Measurements from ENCODE around the gene PRELID3B.
"Not testable (repeated sequence)": the region's sequence is repeated elsewhere in the genome, so short reads cannot be mapped to it uniquely, and the experiment has no call there.

Gene PRELID3B

DNA sequence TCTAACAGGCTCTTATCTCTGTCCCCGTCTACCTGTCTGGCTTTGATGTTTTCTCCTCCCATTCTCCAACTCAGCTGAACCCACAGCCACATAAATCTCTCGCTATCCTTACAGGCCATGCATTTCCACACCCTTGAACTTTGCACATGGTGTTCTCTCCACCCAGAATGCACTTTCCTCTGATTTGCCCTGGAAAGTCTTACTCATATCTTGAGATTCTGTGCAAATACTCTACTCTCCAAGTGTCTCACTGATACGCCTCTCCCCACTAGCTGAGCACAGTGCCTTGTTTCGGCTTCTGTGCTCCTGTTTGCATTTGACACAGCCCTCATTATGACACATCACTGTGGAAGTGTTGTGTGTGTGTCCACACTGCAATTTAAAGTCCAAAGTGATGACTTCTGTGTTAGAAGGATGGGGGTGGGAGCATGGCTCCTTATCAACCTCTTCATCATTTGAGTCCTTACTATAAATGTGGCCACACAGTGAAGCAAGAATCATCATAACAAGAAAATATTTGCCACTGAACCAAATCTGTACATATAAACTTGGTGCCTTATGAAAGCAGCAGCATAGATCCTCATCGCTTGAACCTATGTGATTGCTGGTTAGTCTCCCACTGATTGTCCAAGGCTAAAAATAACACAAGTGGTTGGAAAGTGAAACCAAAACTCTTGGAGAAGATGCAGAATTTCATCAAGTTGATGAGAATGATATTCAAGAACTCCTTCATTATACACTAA, 5.5 kb upstream of the PRELID3B start:
- no peak for DNase-seq

DNA sequence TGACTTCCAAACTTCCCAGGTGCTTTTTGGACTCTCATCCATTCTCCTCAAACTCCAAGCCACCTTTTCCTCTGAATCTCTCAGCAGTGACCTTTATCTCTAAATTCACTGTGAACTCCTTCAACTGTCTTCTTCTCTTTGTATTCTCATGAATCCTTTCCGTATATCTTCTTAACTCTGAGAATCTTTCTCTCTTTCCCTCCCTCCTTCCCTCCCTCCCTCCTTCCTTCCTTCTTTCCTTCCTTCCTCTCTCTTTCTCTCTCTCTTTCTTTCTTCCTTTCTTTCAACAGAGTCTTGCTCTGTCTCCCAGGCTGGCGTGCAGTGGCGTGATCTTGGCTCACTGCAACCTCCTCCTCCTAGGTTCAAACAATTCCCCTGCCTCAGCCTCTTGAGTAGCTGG, 4.3 kb upstream of the PRELID3B start:
- no peak for DNase-seq

DNA sequence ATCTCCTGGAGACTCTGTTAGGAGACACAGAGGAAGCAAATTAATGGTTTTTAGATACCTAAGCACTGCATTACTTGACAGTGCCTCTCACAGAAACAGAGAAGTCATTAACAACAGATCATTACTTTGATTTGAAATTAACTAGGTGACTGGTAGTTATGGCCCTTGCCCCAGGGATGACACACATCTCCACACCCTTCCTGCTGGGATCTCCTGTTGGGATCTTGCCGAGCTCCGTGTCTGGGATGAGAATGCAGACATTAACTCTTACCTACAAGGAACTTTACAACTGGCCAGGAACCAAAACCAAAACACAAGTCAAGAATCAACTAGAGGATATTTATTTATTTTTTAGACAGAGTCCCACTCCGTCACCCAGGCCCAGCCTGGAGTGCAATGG, 2.2 kb upstream of the PRELID3B start:
- DNase-seq: no peak

DNA sequence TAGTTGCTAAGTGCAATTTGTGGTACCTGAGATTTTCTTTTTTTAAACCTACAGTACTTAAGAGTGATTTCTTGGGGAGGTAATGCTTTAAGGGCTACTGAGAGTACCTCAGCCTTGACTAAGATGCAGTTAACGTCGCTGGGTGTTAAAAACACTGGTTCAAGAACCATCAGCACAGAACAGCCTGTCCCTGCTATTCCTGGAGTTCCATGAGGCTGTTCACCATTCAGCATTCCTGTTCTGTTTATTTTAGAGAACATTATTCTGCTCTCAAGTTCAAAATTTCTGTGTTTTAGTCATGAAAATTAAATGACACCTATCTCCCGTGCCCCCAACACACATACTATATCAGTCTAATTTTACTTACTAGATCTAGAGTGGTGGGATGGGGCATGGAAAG, 1.7 kb upstream of the PRELID3B start:
- DNase-seq: no peak

DNA sequence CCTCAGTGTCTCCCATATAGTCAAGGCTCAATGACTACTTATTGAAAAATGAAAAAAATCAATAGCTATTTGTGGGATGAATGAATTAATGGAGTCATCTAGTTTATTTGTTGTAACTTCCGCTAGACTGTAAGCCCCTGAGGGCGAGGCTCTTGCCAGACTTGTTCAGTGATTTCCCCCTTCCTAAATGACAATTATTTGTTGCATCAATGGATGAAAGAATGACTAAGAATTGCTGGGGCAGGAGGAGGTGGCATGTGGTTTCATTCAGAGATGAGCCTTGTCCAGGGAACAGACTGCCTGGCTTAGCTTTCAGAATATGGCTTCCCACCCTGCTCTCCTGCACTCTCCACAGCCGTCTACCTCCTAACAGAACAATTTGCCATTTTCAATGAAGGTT, 1.1 kb upstream of the PRELID3B start:
- DNase-seq: no peak

DNA sequence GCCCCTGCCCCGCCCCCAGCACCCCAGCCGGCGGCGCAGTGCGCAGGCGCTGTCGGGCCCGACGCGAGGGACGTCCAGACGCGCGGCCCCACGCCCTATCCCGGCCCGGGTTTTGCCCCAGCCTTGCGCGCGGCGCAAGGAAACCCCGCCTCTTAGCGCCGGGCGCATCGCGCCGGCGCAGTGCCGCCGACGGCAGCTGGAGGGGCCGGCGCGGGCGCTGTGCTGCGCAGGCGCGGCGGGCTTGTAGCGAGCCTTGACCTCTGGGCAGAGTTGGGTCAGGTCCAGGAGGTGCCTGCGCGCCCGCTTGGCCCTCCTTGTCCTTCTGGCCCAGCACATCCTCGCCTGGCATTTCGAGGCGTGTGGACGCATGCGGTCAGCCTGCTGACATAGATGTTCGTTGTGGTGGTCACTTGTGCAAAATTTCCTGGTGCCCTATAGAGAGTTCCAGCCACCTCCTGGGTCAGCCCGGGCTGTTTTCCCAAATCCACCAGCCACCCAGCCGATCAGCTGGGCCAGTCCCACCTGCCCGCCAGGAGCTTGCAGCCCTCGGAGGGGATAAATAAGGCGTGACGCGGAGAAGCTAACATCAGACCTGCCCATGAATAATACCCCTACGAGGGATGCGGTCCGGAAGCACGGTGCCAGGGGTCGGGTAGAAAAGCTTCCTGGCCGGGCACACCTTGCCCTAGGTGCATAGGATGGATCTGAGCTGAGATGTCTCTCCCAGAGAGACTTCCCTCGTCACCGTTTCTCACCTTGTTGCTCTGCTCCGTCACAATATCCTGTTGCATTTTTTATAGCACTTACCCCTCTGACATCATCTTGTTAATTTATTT, 428 bp upstream of the PRELID3B start:
- peak; percentile 80 for DNase-seq

DNA sequence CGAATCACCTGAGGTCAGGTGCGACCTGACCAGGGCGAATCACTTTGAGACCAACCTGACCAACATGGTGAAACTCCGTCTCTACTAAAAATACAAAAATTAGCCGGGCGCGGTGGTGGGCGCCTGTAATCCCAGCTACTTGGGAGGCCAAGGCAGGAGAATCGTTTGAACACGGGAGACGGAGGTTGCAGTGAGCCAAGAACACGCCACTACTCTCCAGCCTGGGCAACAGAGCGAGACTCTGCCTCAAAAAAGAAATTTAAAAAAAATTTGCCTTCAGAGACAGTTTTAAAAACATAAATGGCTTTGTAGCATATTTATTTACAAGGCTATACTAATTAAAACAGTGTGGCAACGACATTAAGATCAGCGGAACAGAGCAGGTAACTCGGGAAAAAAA, 1.1 kb downstream of the PRELID3B start:
- DNase-seq: not testable (repeated sequence)

DNA sequence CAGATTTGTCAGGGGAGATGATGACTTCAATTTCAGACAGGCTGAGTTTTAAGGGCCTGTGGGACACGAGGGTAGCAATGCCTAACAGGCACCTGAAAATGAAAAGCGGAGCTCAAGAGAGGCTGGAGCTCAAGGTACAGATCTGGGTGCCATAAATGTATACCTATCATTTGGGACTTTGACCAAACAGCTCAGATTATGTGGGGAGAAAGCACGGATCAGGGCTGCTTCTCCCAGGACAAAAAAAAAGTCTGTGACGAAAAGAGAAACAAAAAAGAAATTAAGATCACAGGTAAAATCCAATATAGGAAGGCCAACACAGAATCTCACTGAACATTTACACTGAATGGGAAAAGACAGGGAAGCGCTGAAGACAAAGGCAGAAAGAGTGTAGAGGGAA, 1.9 kb downstream of the PRELID3B start:
- no peak for DNase-seq

DNA sequence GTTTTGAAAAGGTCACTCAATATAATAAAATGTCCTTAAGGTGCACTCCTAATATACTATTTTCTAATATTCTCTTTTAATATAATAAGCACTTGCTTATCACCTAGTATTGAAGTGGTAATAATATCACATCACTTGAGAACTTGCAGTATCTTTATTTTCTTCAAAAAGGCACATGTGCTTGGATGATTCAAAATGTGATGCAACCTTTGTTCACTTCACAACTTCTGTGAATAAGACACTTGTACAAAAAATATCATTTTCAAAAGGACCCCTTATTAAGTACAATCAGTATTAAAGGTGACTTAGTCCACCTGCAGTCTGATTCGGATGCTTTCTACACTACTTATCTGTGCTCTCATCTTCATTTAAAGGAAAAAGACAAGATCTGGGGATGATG, 3.4 kb downstream of the PRELID3B start:
- no peak for DNase-seq

DNA sequence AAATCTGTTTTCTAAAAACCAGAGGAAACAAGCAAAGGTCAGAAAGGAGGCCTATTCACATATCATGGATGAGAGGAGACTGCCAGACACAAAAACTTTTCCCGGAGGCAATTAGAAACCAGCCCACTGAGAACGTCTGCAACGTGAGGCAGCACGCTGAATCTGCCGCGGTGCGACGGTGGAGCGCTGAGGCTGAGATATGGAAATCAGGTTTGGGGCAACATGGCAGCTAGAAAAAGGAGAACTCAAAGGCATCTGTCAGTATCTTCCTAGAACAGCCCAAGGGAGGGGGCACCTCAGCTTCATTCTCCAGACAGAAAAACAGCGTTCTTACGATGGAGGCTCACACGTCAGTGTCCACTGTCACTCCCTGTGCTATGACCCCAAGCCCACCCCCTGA, 5.2 kb downstream of the PRELID3B start:
- DNase-seq: no peak

DNA sequence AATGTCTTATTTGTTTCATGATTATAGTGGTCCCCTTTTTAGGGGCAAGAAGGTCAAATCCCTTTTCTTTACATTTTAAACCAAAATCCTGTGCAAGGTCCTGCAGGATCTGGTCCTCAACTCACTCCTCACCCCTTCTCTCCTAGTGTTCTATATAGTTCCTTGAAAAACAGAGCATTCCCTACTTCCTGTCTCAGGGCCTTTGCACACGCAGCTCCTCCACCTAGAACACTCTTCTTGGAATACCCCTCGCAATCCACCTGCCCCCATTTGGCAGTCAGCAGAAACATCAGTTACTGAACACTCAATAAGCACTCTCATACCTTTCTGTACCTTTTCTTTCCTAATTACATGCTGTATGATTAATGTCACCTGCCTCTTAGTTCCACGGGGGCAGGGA, 7.2 kb downstream of the PRELID3B start:
- no peak for DNase-seq

DNA sequence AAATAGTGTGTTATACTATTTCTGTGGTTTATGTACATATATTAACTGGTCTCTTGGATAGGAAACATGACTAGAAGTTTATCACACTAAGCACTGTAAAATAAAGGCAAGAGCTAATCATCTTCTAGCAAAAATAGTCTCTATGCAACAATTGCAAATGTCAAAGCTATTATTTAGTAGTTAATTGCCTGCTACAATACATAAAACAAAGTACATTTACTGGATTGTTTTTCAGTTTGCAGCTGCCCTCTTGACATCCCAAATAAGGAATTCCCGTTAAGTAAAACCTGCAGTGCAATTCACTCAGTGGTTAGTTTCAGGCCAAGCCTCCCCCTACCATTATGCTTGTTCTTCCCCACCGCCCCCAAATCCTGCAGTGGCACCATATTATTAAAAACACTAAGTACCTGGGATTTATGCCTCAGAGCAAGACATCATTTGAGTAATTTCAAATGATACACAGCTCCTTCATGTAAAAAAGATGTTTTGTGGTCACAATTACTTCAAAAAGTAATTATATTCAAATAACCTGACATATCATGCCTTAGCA, 8.9 kb downstream of the PRELID3B start:
- DNase-seq: no peak

DNA sequence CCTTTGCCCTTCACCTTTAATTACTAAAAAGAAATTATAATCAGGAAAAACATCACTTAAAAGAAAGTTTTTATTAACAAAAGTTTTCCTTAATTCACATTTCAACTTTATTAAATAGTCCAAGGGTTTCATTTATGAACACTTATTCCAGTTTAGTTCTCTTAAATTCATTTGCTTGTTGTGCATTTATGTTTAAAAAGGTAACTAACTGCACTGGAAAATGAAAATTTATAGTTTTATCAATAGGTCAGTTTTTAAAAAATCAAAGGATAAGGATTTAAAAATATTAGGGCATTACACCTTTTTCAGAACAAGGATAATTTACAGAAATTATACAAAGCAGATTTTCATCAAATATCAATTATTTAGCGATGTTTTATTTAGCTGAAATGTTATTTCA, 9.5 kb downstream of the PRELID3B start:
- DNase-seq: no peak

DNA sequence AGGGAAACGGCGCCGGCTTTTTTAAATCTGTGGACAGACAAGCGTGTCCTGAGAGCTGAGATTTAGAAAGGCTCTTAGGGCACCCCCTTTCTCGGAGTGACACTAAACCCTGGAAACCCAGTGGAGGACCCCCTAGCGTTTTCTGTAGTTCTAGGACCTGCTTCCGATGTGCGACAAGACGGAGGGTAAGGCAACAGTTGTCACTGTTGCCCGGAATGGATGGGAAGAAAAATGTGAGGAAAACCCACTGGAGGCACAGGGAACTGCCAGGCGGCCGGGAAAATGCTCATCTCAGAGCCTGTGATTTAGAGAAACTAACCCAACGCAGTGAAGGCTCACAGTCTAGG, 9.9 kb downstream of the PRELID3B start:
- peak; percentile 50 for DNase-seq

DNA sequence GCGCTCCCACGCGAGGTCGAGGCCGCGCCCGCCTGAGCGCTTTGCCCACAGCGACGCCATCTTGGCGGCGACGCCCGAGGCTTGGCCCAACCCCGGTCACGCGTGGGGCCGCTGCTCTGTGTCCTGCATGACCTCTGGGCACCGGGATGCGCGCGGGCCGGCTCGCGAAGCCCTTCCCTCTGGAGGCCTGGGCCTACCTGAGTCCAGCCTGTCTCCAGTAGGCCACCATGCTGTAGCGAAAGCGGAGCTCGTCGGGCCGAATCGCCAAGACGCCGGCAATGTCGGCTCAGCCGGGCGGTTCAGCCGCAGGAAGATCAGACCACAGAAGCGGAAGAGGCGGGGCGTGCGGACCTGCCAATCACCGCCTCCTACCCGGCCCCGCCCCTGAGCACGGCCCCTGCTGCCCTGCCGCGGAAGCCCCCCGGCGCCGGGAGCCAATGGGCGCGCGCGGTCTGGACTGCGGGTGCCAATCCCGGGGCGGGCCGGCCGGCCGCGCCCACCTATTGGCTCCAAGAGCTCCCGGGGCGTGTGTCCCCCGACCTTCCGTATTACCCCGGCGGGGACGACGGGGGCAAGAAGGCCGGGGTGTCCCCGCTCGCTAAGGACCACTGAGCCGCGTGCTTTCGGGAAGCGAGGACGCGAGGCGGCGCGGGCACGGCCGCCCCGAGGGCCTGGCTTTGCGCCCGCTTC, 10.4 kb downstream of the PRELID3B start, which contains the start of gene ATP5F1E:
ATP5F1E (minus strand) TSS at position 313 of the 690 bp plus-strand sequence; CDS start at position 229, 84 bp downstream.
- DNase-seq: peak; percentile 93

DNA sequence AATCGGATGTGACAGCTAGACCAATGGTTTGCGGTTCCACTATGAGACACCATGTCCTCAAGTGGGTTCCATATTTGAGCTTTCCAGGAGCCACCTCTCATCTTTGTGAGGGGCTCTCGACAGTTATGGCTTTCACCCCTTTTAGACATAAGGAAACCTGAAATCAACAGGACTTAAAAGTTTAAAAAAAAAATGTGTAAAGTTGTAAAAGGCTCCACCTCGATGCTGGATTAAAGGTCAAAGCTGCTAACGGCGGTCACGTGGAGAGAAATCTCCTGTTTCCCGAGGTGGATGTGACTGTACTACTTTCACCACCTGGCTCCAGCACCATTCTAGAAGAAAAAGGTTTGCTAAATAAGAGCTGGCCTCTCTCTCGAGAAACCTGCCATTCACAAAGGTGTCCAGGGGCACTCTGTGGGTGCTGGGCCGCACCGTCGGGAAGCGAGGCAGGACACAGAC, 11.0 kb downstream of the PRELID3B start:
- DNase-seq: no peak

DNA sequence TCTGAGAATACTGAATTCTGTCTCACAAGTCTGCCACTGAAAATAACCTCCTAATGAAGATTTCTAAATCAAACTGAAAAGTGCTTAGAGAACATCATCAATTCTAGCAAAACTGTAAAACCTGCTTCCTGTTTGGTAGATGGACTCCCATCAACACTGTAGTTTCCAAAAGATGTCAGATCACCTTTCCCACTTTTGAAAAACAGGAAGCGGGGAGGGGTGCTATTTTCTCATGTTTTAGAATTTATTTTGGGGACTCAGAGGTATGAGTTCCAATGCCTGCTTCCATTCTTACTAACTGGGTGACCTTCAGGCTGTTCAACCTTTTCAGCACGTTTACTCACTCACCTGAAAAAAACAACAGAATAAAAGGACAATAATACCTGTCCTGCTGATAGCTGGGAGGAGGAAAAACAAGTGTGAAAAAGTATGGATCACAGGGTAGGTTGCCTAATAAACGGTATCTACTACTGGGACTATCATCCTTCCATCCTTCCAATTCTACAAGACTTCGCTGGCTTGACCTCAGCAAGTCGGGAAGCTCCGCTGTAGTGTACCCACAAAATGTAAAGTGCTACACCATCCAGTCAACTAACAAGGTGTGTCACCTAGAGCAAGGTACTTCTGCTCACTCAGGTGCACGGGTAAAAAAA, 11.5 kb downstream of the PRELID3B start:
- DNase-seq: no peak

DNA sequence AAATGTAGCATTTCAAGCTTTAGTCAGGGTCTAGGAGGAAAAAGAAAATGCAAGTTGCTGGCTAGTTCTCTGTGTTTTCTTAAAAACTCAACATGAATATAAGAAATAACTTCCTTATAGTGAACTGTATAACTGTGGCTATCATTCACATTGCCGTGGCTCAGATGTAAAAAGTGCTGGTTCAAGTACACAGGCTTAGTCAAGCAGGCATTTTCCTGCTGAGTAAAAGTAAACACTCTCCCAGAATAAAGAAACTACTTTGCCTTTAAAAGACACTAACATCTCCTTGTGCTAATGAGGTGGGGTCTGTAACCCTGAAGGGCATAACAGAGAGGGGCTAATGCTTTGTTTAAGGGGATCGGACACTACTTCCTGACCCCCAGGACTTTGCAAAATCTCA, 13.8 kb downstream of the PRELID3B start:
- DNase-seq: no peak

DNA sequence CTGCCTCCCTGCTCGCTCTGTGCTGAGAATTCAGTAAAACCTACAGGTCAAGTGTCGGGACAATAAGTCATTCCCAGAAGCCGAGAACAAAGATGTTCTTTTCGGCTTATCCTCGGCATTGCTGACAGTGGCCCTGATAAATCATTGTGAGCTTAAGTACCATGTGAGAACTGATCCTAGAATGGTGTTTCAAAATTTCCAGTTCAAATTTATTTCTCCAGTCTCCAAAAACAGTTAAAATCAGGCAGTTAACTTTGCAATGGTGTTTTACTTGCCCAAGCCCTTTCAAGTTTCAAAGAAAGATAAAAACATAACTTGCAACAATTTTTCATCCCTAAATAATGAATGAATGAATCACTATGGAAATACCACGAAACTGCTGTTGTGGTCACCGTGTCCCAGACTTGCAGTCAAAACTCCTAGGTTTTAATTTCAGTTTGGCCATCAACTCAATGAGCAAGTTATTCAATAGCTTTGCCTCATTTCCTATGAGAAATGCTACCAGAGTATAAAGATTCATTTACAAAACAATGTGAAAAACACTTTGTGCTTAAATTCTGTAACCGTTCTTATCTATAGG, 14.8 kb downstream of the PRELID3B start:
- DNase-seq: no peak

DNA sequence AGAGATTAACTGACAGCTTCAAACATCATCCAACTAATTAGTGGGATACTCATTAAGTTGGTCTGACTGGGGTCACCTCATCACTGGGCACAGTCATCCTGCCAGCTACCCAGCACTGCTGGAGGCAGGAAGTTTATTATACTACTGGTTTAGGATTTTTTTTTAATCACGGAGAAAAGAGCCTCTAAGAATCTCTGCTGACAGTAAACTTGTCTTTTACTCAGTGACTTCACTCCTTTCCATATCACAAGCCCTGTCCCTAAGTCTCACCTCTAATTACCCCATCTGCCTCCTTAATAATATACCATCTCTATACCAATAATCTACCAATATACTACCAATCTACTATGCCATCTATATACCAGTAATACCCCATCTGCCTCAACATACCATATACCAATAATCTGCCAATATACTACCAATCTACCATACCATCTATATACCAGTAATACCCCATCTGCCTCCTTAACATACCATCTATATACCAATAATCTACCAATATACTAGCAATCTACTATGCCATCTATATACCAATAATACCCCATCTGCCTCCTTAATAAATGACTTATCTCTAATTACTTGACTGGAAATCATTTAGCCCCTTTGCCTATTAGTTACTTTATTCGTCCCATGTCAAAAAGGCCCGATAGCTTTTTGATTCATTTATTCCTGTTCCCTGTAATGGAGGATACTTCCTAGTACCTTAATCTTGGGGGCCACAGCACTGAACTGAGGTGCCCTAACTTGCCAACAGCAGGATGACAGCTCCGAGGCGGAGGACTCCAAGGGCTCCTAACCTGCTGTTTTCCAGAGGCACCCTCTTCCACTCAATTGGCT, 15.5 kb downstream of the PRELID3B start:
- DNase-seq: no peak

DNA sequence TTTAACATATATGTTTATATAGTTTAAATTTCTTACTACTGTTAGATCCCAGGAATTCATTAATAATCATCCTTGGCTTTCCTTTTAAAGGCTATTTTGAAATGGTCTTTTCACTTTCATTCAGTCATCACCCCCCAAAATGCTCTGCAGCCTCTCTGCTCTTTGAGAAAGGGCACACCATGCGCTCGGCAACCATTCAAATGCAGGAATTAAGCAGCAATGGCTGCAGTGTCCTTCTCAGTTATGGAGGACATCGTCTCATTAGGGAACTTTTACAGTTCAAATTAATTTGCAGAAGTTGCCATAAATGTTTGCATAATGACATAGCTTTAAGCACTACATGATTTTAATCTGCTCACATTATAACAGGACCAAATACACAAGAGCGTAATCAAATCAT, 17.1 kb downstream of the PRELID3B start:
- DNase-seq: no peak

DNA sequence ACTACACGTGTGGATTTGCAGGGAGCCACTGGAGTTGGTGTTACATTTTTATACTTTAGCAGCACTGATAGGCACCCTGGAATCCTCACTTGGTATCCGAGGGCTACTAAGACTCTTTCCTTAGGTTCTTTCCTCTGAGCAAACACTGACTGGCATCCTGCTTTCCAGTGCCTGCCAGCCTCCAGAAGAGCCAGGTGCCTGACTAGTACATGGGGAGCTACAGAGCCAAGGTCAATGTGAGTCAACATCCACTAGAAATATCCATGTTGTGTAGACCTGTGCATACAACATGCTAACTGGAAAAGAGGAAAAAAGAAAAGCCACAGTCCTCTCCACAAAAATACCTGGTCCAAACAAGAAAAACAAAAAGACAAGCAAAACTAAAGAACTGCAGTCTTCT, 17.5 kb downstream of the PRELID3B start:
- DNase-seq: no peak
